Transverse colon (tissue), 4 donors: ENCODE results near the gene PTPRG. TPM values are rescaled to one million over a fixed set of nuclear protein-coding genes. Genes with fewer than 3 reads are reported as not detected.
A peak's percentile ranks its signal among the peaks of the same experiment; 100 is the strongest.

Experiments
- DNase-seq: peaks from one replicate; pipeline ENCODE4 v3.0.0-alpha.2; 2019
- H3K27ac ChIP-seq, 4 donors: fragments of 200-600 bp; sonication (generic); 2 replicates each; pipeline ENCODE4 v1.5.1; 2016 to 2018; ENCODE audit warnings: inconsistent platforms in 4 of 4
- H3K27me3 ChIP-seq: fragments of 200-600 bp; sonication (generic); 2 replicates; pipeline ENCODE4 v1.5.1; 2017; ENCODE audit warnings: inconsistent platforms
- H3K36me3 ChIP-seq, 4 donors: fragments of 200-600 bp; sonication (generic); 2 replicates each; pipeline ENCODE4 v1.5.1; 2017 to 2019; ENCODE audit warnings: inconsistent platforms in 4 of 4
- H3K4me1 ChIP-seq, 4 donors: fragments of 200-600 bp; sonication (generic); 2 replicates each; pipeline ENCODE4 v1.5.1; 2017 to 2020; ENCODE audit warnings: inconsistent platforms in 4 of 4
- H3K4me3 ChIP-seq, 4 donors: fragments of 200-600 bp; sonication (generic); 1 replicate in 1 of 4; 2 replicates in 3 of 4; pipeline versions ENCODE4 v1.5.1 to v1.6.1; 2017 to 2019; ENCODE audit warnings: inconsistent platforms in 4 of 4
- H3K9me3 ChIP-seq, 2 donors: fragments of 200-600 bp; sonication (generic); 2 replicates each; pipeline ENCODE4 v1.5.1; 2017 to 2019; ENCODE audit warnings: inconsistent platforms in 2 of 2
- EP300 ChIP-seq: sonication (generic); formaldehyde crosslinking; IDR thresholded peaks from one replicate; pipeline ENCODE4 v1.6.1; 2017; ENCODE audit warnings: antibody characterized with exemption, low read depth
- POLR2A ChIP-seq: fragments of 450-650 bp; IDR thresholded peaks from one replicate; pipeline ENCODE4 v1.6.1; 2016; ENCODE audit warnings: antibody characterized with exemption, mild to moderate bottlenecking, moderate library complexity
- POLR2AphosphoS5 ChIP-seq, 3 donors: sonication (generic); formaldehyde crosslinking; IDR thresholded peaks; one replicate each; pipeline ENCODE4 v1.6.1; 2016; ENCODE audit warnings: antibody characterized with exemption in 3 of 3
- WGBS, 2 donors: methylation state at CpG; one replicate each; pipeline ENCODE4 v1.1.5; 2018; ENCODE audit warnings: low coverage in 1 of 2; 5-methylcytosine and 5-hydroxymethylcytosine counted together
- in situ Hi-C, 4 donors: fragments of 200-750 bp; cut with MboI; loops; one replicate each; pipeline versions ENCODE4 v1.15.0 to v1.15.1; 2017; ENCODE audit warnings: low sequenced_read_pairs in 3 of 4, low pct_ligation_motif_present in 1 of 4, low pct_unique_long_range_greater_than_20kb in 1 of 4
- intact Hi-C: fragments of 100-400 bp; cut with DNase I; formaldehyde crosslinking; loops from one replicate; pipeline ENCODE4 v1.15.1; 2023; ENCODE audit warnings: low total_unique reads
- total RNA-seq, 4 donors: library from RNA; depleted of rRNA; stranded (reverse); fragments of >200 nt; gene quantifications; one replicate each; pipeline ENCODE4 v1.1.0, GENCODE V29; 2016
- TF ChIP-seq, protein P1 (sequence below), 5 experiments: fragments of 200-600 bp in 3 of 5; fragments of 450-650 bp in 2 of 5; sonication (generic) in 3 of 5; IDR thresholded peaks; 1 replicate in 2 of 5; 2 replicates in 3 of 5; pipeline ENCODE4 v1.5.1; 2016 to 2017; ENCODE audit warnings: antibody characterized with exemption in 5 of 5, inconsistent platforms in 3 of 5, mild to moderate bottlenecking in 2 of 5, moderate library complexity in 1 of 5

PTPRG gene
- total RNA-seq, result 10 to 100 TPM; 29.2 to 83.4 (median 41.6) TPM

- peak; percentile 67 for TF ChIP-seq POLR2A
- TF ChIP-seq POLR2AphosphoS5 (IDR thresholded peaks at IDR 0.05), result peak; percentile 80 to 89 (median 84)
- TF ChIP-seq, protein P1, sequence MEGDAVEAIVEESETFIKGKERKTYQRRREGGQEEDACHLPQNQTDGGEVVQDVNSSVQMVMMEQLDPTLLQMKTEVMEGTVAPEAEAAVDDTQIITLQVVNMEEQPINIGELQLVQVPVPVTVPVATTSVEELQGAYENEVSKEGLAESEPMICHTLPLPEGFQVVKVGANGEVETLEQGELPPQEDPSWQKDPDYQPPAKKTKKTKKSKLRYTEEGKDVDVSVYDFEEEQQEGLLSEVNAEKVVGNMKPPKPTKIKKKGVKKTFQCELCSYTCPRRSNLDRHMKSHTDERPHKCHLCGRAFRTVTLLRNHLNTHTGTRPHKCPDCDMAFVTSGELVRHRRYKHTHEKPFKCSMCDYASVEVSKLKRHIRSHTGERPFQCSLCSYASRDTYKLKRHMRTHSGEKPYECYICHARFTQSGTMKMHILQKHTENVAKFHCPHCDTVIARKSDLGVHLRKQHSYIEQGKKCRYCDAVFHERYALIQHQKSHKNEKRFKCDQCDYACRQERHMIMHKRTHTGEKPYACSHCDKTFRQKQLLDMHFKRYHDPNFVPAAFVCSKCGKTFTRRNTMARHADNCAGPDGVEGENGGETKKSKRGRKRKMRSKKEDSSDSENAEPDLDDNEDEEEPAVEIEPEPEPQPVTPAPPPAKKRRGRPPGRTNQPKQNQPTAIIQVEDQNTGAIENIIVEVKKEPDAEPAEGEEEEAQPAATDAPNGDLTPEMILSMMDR (IDR thresholded peaks at IDR 0.05), result no peak
- Histone ChIP-seq H3K4me3 (peak within 1 kb of the TSS; percentile 79 to 97 (median 86)), H3K4me1 (peaks cover 0 to 22% (median 10%) of the 10 kb centered on the region in 4 donors), H3K27me3 (peaks cover 17% of the 10 kb centered on the region), H3K36me3 (no peaks in the 10 kb centered on the region), H3K27ac (peak within 1 kb of the TSS; percentile 95 to 98 (median 96)), H3K9me3 (peaks cover 0 to 3% of the 10 kb centered on the region in 2 donors)
- WGBS, 2 donors, result 0 to 4% methylated on average over 5 to 57 of the region's 74 CpGs
- intact Hi-C loops, result loop anchor here (5.0 to 10.0 kb wide), 2 partner anchors 246 to 363 kb away; no protein-coding TSS in a partner anchor
- in situ Hi-C loops, result loop anchor here (10.0 to 25.0 kb wide), 6 partner anchors 99 to 626 kb away; no protein-coding TSS in a partner anchor
- DNase-seq, result peak; percentile 89
These were observed at the start of gene PTPRG for GRCh38 chr3:61561374-61562041. Gene PTPRG, plus strand, starts transcription at chr3:61561571. Its CDS starts 717 bp downstream, at chr3:61562288.

GRCh38 chr3:61518590-61518989 is 42.8 kb upstream of the PTPRG start:
- no peaks in the 10 kb centered on the region for H3K36me3 ChIP-seq
- H3K27me3 ChIP-seq, result no peaks in the 10 kb centered on the region
- no peaks in the 10 kb centered on the region for H3K4me1 ChIP-seq
- intact Hi-C loops, result no loop called here
- no peak overlapping the region for H3K4me3 ChIP-seq
- DNase-seq, result no peak
- H3K27ac ChIP-seq, result no peak overlapping the region
- H3K9me3 ChIP-seq, result no peaks in the 10 kb centered on the region
- TF ChIP-seq POLR2AphosphoS5 (IDR thresholded peaks at IDR 0.05) (no peak), EP300 (no peak), POLR2A (no peak)
- TF ChIP-seq, protein P1 (IDR thresholded peaks at IDR 0.05), result no peak
- 67 to 73% methylated on average over 1 of the region's 1 CpG for WGBS, 2 donors
- in situ Hi-C loops, result no loop called here

GRCh38 chr3:61520966-61521628 is 40.3 kb upstream of the PTPRG start:
- Histone ChIP-seq H3K4me1 (no peaks in the 10 kb centered on the region), H3K4me3 (no peak overlapping the region), H3K36me3 (no peaks in the 10 kb centered on the region), H3K9me3 (no peaks in the 10 kb centered on the region), H3K27me3 (no peaks in the 10 kb centered on the region), H3K27ac (no peak overlapping the region)
- in situ Hi-C loops (no loop called here), intact Hi-C loops (no loop called here)
- WGBS, 2 donors, result 65 to 67% methylated on average over 2 of the region's 2 CpGs
- no peak for DNase-seq
- no peak for TF ChIP-seq EP300
- TF ChIP-seq, protein P1 (IDR thresholded peaks at IDR 0.05), result no peak
- TF ChIP-seq POLR2A, result no peak
- no peak for TF ChIP-seq POLR2AphosphoS5 (IDR thresholded peaks at IDR 0.05)

GRCh38 chr3:61522060-61522459 is 39.3 kb upstream of the PTPRG start:
- WGBS, 2 donors, result 75 to 96% methylated on average over 4 of the region's 4 CpGs
- H3K4me3 ChIP-seq, result no peak overlapping the region
- no peak for DNase-seq

More at GRCh38 chr3:61522060-61522459, 39.3 kb upstream of the PTPRG start:
- intact Hi-C loops (no loop called here), in situ Hi-C loops (no loop called here)
- no peaks in the 10 kb centered on the region for H3K4me1 ChIP-seq
- H3K9me3 ChIP-seq, result no peaks in the 10 kb centered on the region
- H3K27me3 ChIP-seq, result no peaks in the 10 kb centered on the region
- no peak overlapping the region for H3K27ac ChIP-seq
- no peaks in the 10 kb centered on the region for H3K36me3 ChIP-seq
- TF ChIP-seq, protein P1 (IDR thresholded peaks at IDR 0.05), result no peak
- TF ChIP-seq EP300 (no peak), POLR2AphosphoS5 (IDR thresholded peaks at IDR 0.05) (no peak), POLR2A (no peak)
